Aortic smooth muscle cell (primary cell): ENCODE results near the gene GABPB2. TPM values are rescaled to one million over a fixed set of nuclear protein-coding genes. Genes with fewer than 3 reads are reported as not detected.

Experiments used
- total RNA-seq: library from RNA; depleted of rRNA; stranded (reverse); fragments of >200 nt; gene quantifications from 2 replicates; pipeline ENCODE4 v1.2.3, GENCODE V29; 2014

Gene GABPB2
- total RNA-seq, result 24.0 and 25.0 TPM in 2 replicates

DNA sequence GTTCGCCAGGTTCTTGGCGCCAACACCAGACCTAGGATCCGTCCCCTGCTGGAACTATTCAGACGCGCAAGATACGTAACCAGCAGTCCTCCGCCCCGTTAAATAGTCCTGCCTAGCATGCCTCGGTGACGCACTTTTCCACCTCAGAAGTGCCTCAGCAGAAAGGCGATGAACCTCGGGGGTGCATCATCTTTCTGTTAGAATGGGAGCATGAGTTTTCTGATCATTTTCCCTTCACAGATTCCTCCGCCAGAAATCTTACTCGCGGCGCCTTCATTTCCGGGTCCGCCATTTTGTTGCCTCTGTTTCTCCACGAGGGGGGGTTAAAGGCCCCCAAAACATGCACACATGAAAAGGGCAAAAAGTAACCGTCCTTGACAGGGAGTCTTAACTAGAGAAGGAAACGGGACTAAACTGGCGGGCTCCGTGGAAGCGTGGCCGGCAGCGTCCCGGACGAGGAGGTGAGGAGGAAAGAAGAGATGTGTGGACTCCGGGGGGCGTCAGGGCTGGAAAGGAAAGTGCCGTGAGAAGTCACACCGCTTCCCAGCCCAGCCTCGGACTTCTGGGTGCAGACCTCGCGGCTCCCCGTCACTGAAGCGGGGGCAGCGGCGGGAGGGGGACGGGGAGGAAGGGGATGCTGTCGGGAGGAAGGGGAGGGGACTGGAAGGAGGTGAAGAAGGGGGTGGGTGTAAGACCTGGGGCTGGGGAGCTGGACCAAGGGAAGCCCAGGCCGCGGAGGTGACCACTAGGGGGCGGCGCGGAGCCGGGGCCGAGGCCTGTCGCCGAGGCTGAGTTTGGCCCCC, at the start of gene GABPB2:
Gene GABPB2 (plus strand): TSS at position 288 of the 803 bp plus-strand sequence. CDS start 17,429 bp downstream, outside the sequence.

DNA sequence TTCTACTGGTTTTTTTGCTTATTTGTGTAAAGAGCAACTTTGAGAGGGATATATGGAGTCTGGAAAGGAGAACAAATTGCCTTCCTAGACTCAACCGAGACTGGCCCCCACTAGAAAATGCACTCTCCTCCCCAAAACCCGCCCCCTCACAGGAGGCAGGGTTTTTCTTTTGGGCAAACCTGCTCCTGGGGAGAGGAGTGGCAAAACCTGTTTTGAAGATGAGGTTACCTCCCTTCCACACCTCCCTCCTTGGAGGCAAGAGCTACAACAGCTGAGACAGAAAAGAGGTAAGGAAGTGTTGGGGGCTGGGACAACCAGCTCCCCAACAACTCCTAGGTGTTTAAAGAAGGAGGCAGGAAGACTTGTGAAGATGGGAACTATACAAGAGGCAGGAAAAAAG, 34.2 kb upstream of the GABPB2 start, which contains the start of gene BNIPL:
Gene BNIPL (plus strand): TSS at position 231 of the 400 bp plus-strand sequence. CDS start 140 bp downstream, at position 371.

DNA sequence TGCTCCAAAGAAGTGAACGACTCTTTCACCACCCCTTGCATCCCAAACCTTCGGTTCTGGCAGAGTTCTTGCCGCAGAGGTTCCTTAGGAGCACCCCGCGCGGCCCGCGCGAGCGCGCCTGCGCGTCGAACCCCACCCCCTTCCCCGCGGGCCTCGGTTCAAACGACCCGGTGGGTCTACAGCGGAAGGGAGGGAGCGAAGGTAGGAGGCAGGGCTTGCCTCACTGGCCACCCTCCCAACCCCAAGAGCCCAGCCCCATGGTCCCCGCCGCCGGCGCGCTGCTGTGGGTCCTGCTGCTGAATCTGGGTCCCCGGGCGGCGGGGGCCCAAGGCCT, 23.0 kb upstream of the GABPB2 start, which contains the start of gene C1orf56:
Gene C1orf56 (plus strand): TSS at position 161 of the 334 bp plus-strand sequence. CDS start 97 bp downstream, at position 258.

DNA sequence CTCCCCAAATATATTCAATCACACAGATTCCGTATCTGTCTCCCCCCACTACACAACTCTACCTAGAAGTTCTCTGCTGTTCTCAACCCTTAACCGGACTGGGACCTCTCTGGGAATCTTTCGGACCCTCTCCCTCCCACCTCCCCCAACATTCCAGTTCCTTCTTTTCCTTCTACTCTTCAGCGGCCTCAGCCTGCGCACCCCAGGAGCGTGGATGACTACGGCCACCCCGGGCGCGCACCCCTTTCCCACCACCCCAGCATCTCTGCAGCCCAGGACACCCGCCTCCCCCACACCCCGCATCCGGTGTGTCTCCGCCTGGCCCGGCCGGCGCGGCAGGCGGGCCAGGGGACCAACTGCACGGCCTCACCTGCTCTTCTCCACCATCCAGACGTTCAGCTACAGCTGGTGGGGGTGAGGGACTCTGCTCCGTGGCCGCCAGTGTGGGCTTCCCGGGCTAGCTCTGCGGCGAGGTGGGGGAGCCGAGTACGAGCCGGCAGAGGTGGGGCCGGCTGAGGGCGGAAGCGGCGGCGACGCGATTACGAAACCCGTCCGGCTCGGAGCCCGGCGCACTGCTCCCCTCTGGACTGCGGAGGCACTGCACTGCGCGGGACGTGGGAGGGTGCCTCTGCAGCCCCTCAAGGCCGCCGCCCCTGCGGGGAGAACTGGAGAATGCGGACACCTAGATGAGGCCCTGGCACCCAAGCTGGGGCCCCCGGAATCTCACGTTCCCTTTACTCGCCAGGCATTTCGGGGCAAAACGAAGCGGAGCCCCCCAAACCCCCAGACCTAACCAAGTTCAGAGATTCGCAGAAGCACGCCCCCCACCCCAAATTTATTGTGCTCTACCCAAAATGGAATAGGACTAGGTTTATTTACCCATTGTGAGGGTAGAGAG, 11.2 kb upstream of the GABPB2 start, which contains the start of gene CDC42SE1:
Gene CDC42SE1 (minus strand): TSS at position 514 of the 898 bp plus-strand sequence. CDS start 3,892 bp downstream, outside the sequence.

DNA sequence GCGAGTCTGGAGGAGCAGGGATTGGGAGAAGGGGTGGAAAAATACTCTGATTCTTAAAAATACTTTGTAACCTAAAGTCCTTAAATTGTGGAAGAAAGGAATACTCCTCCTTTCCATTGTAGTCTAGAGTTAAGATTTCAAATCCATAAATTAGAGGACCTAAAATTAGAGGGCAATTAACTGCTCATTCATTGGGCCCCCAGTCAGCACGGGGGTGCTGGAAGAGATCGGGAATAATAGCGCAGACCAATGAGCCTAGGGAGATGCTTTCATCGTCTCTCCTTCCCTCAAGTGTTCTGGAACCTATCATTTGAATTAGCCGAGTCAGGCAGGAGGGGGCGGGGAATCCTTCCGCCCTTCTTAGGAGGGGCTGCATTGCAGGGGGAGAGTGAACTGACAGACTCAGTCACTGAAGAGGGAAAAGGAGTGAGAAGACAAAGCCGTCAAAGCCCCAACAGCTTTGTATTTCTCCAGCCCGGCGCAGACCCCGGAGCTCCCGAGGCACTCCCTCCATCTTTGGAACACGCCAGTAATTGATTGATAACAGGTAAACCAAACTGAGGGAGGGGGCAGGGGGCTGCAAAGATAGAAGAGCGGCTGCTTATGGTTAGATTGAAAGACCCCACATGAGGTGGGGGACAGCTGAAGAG, 10.4 kb upstream of the GABPB2 start, which contains the start of gene MLLT11:
Gene MLLT11 (plus strand): TSS at position 391 of the 650 bp plus-strand sequence. CDS start 6,828 bp downstream, outside the sequence.

DNA sequence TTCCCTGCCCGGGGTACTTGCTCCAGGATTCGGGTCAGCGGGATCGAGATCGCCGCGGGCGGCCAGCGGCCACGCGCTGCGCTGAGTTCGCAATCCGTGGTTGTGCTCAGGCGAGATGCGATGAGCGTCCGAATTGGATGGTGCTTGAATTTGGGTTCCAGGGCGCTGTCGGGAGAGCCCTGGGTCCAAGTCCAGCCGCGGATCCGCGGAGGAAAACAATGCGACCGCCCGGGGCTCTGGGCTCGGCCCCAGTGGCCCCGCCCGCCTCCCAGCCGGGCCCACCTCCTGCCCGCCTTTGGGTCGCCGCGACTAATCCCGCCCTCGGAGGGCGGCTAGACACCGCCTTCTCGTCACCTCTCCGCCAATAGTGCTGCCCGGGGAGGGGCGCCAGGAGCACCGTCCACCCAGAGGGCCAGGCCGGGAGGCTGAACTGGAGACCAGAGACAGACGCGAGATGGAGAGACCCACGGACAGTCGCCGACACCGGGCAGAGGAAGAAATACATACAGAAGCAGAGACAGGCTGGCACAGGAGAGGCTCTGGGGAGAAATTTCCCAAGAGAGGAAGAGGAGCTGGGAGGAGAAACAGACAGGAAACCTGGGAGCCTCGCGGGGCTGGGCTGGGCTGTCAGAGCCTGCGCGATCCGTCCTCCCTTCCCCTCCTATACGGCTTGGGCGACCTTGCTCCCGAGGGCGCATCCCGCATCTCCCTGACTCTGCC, 76.0 kb downstream of the GABPB2 start, which contains the start of gene SEMA6C:
Gene SEMA6C (minus strand): TSS at position 220 of the 720 bp plus-strand sequence. CDS start 4,010 bp downstream, outside the sequence.

DNA sequence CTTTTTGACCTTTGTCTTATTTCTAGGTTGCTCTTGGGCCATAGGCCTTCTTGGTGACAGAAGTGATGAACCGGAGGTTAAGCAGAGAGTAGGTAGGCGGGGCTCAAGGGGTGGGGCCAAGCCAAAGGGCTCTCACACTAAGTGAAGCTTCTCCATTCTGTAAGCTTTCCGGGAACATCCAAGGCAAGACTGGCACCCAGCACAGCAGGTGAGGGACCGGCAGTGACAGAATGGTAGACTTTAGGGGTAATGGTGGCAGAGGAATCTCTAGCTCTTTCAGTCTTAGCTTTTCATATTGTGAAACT, 85.9 kb downstream of the GABPB2 start, which contains the start of gene TNFAIP8L2:
Gene TNFAIP8L2 (plus strand): TSS at position 135 of the 305 bp plus-strand sequence. CDS start 2,049 bp downstream, outside the sequence.

DNA sequence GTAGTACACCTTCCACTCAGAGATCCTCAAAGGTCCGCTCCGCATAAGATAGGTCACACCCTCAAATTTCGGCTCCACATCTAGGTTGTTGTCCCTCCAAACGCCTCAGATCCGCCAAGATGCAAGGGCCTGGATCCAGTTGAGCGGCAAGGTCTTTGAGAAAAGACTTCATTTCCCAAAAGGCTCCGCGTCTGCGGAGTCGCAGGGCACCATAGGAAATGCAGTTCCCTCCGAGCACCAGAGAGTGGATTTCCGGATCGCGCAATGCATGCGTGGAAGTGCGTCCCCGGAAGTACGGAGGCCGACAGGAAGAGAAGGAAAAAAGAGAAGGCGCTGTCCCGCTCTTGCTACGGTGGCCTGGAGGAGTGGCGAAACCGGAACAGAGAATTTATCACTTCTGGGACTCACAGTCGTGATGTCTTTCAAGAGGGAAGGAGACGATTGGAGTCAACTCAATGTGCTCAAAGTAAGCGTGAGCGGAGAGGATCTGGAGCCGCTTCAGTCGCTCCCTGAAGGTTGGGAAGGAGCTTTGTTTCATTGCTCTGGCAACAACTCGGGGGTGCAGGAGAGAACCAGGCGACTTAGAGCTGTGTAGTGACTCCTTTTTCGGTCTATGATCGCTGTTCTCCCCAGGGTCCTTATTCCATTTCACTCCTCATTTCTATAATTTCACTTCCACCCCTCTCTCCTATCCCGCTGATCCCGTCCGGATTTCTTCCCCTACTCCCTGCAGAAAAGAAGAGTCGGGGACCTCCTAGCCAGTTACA, 95.4 kb downstream of the GABPB2 start, which contains the start of the genes LYSMD1 and SCNM1:
Gene LYSMD1 (minus strand): TSS at position 165 of the 767 bp plus-strand sequence. CDS start 644 bp downstream, outside the sequence.
Gene SCNM1 (plus strand): TSS at position 407 of the 767 bp plus-strand sequence. CDS start 9 bp downstream, at position 416.

Other genes with a start within 250 kb of the GABPB2 start
- 36.3 and 42.2 TPM in 2 replicates for gene ARNT, start 194.2 kb upstream of the GABPB2 start, total RNA-seq
- not detected in 2 replicates for gene CTXND2, start 183.6 kb upstream of the GABPB2 start, total RNA-seq
- gene SETDB1, start 144.4 kb upstream of the GABPB2 start, total RNA-seq, result 25.8 and 32.0 TPM in 2 replicates
- 148 and 157 TPM in 2 replicates for gene CERS2, start 95.9 kb upstream of the GABPB2 start, total RNA-seq
- gene ANXA9, start 88.5 kb upstream of the GABPB2 start, total RNA-seq, result 0.06 and 0.26 TPM in 2 replicates
- gene MINDY1, start 63.9 kb upstream of the GABPB2 start, total RNA-seq, result 18.2 and 23.4 TPM in 2 replicates
- 7.3 and 8.0 TPM in 2 replicates for gene PRUNE1, start 62.3 kb upstream of the GABPB2 start, total RNA-seq
- 0.25 and 0.40 TPM in 2 replicates for gene BNIPL, start 34.2 kb upstream of the GABPB2 start, total RNA-seq
- gene C1orf56, start 23.0 kb upstream of the GABPB2 start, total RNA-seq, result 0.92 and 1.2 TPM in 2 replicates
- 54.8 and 56.1 TPM in 2 replicates for gene CDC42SE1, start 11.1 kb upstream of the GABPB2 start, total RNA-seq
- 4.2 and 4.5 TPM in 2 replicates for gene MLLT11, start 10.4 kb upstream of the GABPB2 start, total RNA-seq
- gene SEMA6C, start 75.9 kb downstream of the GABPB2 start, total RNA-seq, result 0.53 and 1.1 TPM in 2 replicates
- not detected in 2 replicates for gene TNFAIP8L2, start 85.9 kb downstream of the GABPB2 start, total RNA-seq
- 5.8 and 6.9 TPM in 2 replicates for gene LYSMD1, start 95.1 kb downstream of the GABPB2 start, total RNA-seq
- gene SCNM1, start 95.4 kb downstream of the GABPB2 start, total RNA-seq, result 33.3 and 33.8 TPM in 2 replicates
- 0.56 TPM in 1 of 2 replicates, not detected in the other for gene TMOD4, start 105.2 kb downstream of the GABPB2 start, total RNA-seq
- gene VPS72, start 119.4 kb downstream of the GABPB2 start, total RNA-seq, result 44.5 and 44.6 TPM in 2 replicates
- gene PIP5K1A, start 127.8 kb downstream of the GABPB2 start, total RNA-seq, result 46.6 and 52.7 TPM in 2 replicates
- gene PSMD4, start 184.0 kb downstream of the GABPB2 start, total RNA-seq, result 243 and 269 TPM in 2 replicates
- gene ZNF687, start 211.5 kb downstream of the GABPB2 start, total RNA-seq, result 9.0 TPM in 2 replicates